Glutamatergic neuron (in vitro differentiated cells): ENCODE results near the gene TAC3. TPM values are rescaled to one million over a fixed set of nuclear protein-coding genes. Genes with fewer than 3 reads are reported as not detected.
"Not testable (repeated sequence)": the region's sequence is repeated elsewhere in the genome, so short reads cannot be mapped to it uniquely, and the experiment has no call there.

Experiments
- DNase-seq: peaks from one replicate; pipeline ENCODE4 v3.0.0; 2022
- H3K27ac Mint-ChIP-seq: one replicate; pipeline ENCODE4 v1.8.0; 2020; ENCODE audit warnings: mild to moderate bottlenecking, mixed read lengths, inconsistent platforms; ENCODE audit not compliant: unreplicated experiment
- H3K27me3 Mint-ChIP-seq: one replicate; pipeline ENCODE4 v1.8.0; 2020; ENCODE audit warnings: mild to moderate bottlenecking, moderate library complexity, mixed read lengths, inconsistent platforms; ENCODE audit not compliant: unreplicated experiment
- H3K36me3 Mint-ChIP-seq: one replicate; pipeline ENCODE4 v1.8.0; 2020; ENCODE audit warnings: mild to moderate bottlenecking, mixed read lengths, inconsistent platforms; ENCODE audit not compliant: unreplicated experiment
- H3K4me1 Mint-ChIP-seq: one replicate; pipeline ENCODE4 v1.8.0; 2020; ENCODE audit warnings: mild to moderate bottlenecking, low read depth, mixed read lengths, inconsistent platforms; ENCODE audit not compliant: unreplicated experiment
- H3K4me3 Mint-ChIP-seq: one replicate; pipeline ENCODE4 v1.8.0; 2020; ENCODE audit warnings: mild to moderate bottlenecking, mixed read lengths, inconsistent platforms; ENCODE audit not compliant: unreplicated experiment
- H3K9me3 Mint-ChIP-seq: one replicate; pipeline ENCODE4 v1.8.0; 2020; ENCODE audit warnings: mild to moderate bottlenecking, moderate library complexity, mixed read lengths, inconsistent platforms; ENCODE audit not compliant: unreplicated experiment
- CTCF ChIP-seq: fragments of 200-600 bp; sonication (generic); IDR thresholded peaks from one replicate; pipeline ENCODE4 v1.5.0; 2021; ENCODE audit not compliant: partially characterized antibody, unreplicated experiment
- total RNA-seq: library from RNA; stranded (reverse); fragmentation: NEBNext Ultra II Directional; extraction: Animal tissue kit (Norgen Biotek cat#: 25700); gene quantifications from one replicate; pipeline ENCODE4 v1.2.1, GENCODE V29; 2021; ENCODE audit not compliant: unreplicated experiment

TAC3 gene
- total RNA-seq, 1 donor from 2014 or later: 0.74 TPM

DNA sequence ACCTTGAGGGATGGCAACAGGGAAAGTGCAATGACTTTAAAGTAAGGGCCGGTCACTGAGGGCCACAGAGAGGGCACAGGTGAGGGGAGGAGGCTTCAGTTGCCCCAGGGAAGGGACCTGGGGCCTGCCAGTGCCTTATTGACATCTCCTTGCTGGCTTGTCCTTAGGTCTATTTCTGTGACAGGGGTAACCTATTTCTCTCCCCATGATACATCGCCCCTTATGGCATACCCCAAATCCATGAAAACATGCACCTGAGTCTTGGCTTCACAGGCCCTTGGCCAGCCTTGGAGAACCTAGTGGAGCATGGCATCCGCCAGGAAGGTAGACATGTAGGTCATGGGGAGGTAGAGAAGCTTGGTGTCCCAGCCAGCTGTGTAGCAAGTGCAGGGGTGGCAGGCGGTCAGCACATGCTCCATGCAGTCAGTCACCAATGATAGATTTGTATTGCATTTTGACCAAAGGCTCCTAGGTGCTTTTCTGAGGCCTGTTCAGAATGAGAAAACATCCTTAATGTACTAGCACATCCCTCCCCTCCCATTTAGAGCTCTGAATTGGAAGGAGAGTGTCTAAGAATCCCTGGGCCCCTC is 35.3 kb downstream of the TAC3 start:
- no peak for DNase-seq
- peaks cover 3% of the 10 kb centered on the region for H3K9me3 Mint-ChIP-seq
- H3K27ac Mint-ChIP-seq: no peak overlapping the region
- H3K4me1 Mint-ChIP-seq: no peaks in the 10 kb centered on the region
- no peaks in the 10 kb centered on the region for H3K27me3 Mint-ChIP-seq
- H3K4me3 Mint-ChIP-seq: no peak overlapping the region
- no peak for TF ChIP-seq CTCF
- peaks cover 7% of the 10 kb centered on the region for H3K36me3 Mint-ChIP-seq

GRCh38 chr12:56980268-56980667 is 36.1 kb downstream of the TAC3 start:
- no peak overlapping the region for H3K4me3 Mint-ChIP-seq
- H3K36me3 Mint-ChIP-seq: peaks cover 7% of the 10 kb centered on the region
- H3K9me3 Mint-ChIP-seq: peaks cover 2% of the 10 kb centered on the region
- H3K4me1 Mint-ChIP-seq: no peaks in the 10 kb centered on the region
- TF ChIP-seq CTCF: no peak
- peaks cover 3% of the 10 kb centered on the region for H3K27me3 Mint-ChIP-seq
- DNase-seq: no peak
- H3K27ac Mint-ChIP-seq: no peak overlapping the region

- TF ChIP-seq CTCF: no peak
- H3K9me3 Mint-ChIP-seq: peaks cover 2% of the 10 kb centered on the region
- H3K27me3 Mint-ChIP-seq: peaks cover 4% of the 10 kb centered on the region
- peaks cover 7% of the 10 kb centered on the region for H3K36me3 Mint-ChIP-seq
- no peaks in the 10 kb centered on the region for H3K4me1 Mint-ChIP-seq
- no peak overlapping the region for H3K27ac Mint-ChIP-seq
- no peak overlapping the region for H3K4me3 Mint-ChIP-seq
- no peak for DNase-seq
Observed at GRCh38 chr12:56979628-56980027, 36.7 kb downstream of the TAC3 start.

DNA sequence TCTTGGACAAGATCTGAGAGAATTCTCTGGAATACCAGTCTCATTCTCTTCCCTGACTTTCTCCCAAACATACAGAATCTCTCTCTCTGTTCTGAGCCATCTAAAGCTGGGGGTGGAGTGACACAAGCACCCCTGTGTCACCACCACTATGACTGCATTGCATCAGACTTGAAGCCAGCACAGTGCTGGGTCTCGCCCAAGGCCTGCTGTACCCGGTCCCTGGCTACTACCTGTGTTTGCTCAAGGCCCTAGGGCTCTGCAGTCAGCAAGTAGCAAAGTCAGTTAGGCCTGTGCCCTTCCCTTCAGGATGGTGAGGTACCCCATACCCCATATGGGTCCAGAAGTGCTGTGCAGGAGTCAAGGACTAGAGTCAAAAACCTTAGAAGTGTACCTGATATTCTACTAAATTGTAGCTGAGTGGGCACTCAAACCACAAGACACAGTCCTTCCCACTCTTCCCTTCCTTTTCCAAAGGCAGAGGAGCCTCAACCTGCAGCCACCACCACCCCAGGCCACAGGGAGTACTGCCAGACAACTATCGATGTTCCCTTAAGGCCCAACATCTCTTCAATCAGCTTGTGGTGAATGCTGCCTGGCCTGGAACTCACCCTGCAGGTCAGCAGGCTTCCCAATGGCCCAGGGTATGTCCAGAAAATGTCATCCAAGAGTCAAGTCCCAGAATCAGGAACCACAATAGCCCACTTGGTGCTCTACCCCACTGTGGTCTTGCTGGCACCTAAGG is 37.8 kb downstream of the TAC3 start:
- H3K36me3 Mint-ChIP-seq: peaks cover 7% of the 10 kb centered on the region
- peaks cover 4% of the 10 kb centered on the region for H3K27me3 Mint-ChIP-seq
- no peak overlapping the region for H3K4me3 Mint-ChIP-seq

GRCh38 chr12:56977361-56977760 is 39.0 kb downstream of the TAC3 start:
- not testable (repeated sequence) for DNase-seq, H3K4me3 Mint-ChIP-seq, H3K27me3 Mint-ChIP-seq, H3K36me3 Mint-ChIP-seq, H3K9me3 Mint-ChIP-seq, H3K27ac Mint-ChIP-seq, H3K4me1 Mint-ChIP-seq

More for the DNA sequence above, 37.8 kb downstream of the TAC3 start:
- no peak for TF ChIP-seq CTCF
- no peak overlapping the region for H3K27ac Mint-ChIP-seq
- no peaks in the 10 kb centered on the region for H3K4me1 Mint-ChIP-seq
- no peak for DNase-seq
- H3K9me3 Mint-ChIP-seq: peaks cover 2% of the 10 kb centered on the region

- not testable (repeated sequence) for H3K4me1 Mint-ChIP-seq, H3K9me3 Mint-ChIP-seq, DNase-seq, H3K4me3 Mint-ChIP-seq, H3K27ac Mint-ChIP-seq, H3K27me3 Mint-ChIP-seq, H3K36me3 Mint-ChIP-seq
Observed at GRCh38 chr12:56974224-56974623, 42.1 kb downstream of the TAC3 start.

DNA sequence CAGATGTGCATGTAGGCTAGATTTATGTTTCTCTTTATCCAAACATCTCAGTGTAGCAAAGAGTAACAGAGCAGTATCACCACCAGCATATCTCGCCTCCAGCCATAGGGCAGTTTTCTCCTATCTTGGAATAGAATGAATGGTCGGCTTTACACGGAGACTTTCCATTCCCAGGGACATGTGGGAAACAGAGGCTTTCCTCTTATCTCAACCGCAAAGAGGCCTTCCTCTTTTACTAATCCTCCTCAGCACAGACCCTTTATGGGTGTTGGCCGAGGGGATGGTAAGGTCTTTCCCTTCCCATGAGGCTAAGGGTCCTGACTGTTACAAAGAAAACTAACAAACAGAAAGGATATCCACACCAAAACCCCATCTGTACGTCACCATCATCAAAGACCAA is 47.4 kb downstream of the TAC3 start:
- H3K27ac Mint-ChIP-seq, H3K9me3 Mint-ChIP-seq, H3K27me3 Mint-ChIP-seq, H3K4me1 Mint-ChIP-seq, H3K4me3 Mint-ChIP-seq, DNase-seq, H3K36me3 Mint-ChIP-seq: not testable (repeated sequence)

GRCh38 chr12:56965997-56966642 is 50.2 kb downstream of the TAC3 start:
- not testable (repeated sequence) for H3K4me3 Mint-ChIP-seq, H3K27ac Mint-ChIP-seq, H3K27me3 Mint-ChIP-seq, H3K4me1 Mint-ChIP-seq, DNase-seq, H3K9me3 Mint-ChIP-seq
- H3K36me3 Mint-ChIP-seq: peaks cover 20% of the 10 kb centered on the region
